B cell (primary cell): ENCODE results near the gene EEFSEC.

ENCODE experiments used
- EZH2 ChIP-seq: IDR thresholded peaks from 2 replicates; pipeline ENCODE4 v1.6.1; 2012; ENCODE audit warnings: borderline replicate concordance, low read depth, mild to moderate bottlenecking, moderate library complexity, low read length; ENCODE audit not compliant: insufficient read depth, poor library complexity, severe bottlenecking
- TF ChIP-seq, protein P1 (sequence below): fragments of 200-600 bp; IDR thresholded peaks from one replicate; pipeline ENCODE4 v1.8.0; 2022; ENCODE audit warnings: antibody characterized with exemption, mild to moderate bottlenecking

DNA sequence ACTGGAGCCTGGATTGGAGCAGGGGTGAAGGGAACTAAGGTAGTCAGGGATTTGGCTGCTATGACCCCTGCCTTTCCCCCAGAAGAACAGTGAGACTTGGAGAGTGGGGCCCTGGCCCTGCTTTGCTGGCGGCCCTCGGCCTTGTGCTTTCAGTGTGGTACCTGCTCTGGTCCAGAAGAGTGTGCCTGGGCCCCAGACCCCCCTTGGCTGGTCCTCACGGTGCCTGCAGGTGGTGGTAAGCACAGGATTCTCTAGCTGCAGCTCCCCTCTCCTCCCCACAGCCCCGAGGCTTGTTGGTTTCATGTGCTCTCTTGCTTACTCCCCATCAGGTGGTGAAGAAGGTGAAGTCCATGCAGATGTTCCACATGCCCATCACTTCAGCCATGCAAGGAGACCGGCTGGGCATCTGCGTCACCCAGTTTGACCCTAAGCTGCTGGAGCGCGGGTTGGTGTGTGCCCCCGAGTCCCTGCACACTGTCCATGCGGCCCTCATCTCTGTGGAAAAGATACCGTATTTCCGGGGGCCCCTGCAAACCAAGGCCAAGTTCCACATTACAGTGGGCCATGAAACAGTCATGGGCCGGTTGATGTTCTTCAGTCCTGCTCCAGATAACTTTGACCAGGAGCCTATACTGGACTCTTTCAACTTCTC is 187.7 kb downstream of the EEFSEC start:
- TF ChIP-seq, protein P1, sequence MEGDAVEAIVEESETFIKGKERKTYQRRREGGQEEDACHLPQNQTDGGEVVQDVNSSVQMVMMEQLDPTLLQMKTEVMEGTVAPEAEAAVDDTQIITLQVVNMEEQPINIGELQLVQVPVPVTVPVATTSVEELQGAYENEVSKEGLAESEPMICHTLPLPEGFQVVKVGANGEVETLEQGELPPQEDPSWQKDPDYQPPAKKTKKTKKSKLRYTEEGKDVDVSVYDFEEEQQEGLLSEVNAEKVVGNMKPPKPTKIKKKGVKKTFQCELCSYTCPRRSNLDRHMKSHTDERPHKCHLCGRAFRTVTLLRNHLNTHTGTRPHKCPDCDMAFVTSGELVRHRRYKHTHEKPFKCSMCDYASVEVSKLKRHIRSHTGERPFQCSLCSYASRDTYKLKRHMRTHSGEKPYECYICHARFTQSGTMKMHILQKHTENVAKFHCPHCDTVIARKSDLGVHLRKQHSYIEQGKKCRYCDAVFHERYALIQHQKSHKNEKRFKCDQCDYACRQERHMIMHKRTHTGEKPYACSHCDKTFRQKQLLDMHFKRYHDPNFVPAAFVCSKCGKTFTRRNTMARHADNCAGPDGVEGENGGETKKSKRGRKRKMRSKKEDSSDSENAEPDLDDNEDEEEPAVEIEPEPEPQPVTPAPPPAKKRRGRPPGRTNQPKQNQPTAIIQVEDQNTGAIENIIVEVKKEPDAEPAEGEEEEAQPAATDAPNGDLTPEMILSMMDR, result no peak
- no peak for TF ChIP-seq EZH2
